NCI-H2081 treated with DMSO at 0.1 percent for 48 hours (cell line): ENCODE results near the gene F12.

ENCODE experiments used
- DNase-seq: peaks from one replicate; lab custom pipeline; 2025; lab: John Stamatoyannopoulos, UW

The F12 gene

GRCh38 chr5:177446200-177447065, 37.1 kb upstream of the F12 start, which contains the start of gene PRR7:
PRR7 (plus strand) TSS chr5:177446814; CDS start chr5:177455068, 8,254 bp downstream.
- no peak for DNase-seq

- DNase-seq = no peak
Measured at GRCh38 chr5:177445917-177446199, 36.5 kb upstream of the F12 start.

GRCh38 chr5:177445052-177445916, 35.9 kb upstream of the F12 start:
- no peak for DNase-seq

GRCh38 chr5:177444106-177445051, 35.0 kb upstream of the F12 start:
- no peak for DNase-seq

- no peak for DNase-seq
Measured at GRCh38 chr5:177443144-177443983, 34.0 kb upstream of the F12 start.

GRCh38 chr5:177442066-177442826, 32.9 kb upstream of the F12 start:
- DNase-seq = no peak

- DNase-seq = no peak
Measured at GRCh38 chr5:177440990-177441780, 31.8 kb upstream of the F12 start.

DNA sequence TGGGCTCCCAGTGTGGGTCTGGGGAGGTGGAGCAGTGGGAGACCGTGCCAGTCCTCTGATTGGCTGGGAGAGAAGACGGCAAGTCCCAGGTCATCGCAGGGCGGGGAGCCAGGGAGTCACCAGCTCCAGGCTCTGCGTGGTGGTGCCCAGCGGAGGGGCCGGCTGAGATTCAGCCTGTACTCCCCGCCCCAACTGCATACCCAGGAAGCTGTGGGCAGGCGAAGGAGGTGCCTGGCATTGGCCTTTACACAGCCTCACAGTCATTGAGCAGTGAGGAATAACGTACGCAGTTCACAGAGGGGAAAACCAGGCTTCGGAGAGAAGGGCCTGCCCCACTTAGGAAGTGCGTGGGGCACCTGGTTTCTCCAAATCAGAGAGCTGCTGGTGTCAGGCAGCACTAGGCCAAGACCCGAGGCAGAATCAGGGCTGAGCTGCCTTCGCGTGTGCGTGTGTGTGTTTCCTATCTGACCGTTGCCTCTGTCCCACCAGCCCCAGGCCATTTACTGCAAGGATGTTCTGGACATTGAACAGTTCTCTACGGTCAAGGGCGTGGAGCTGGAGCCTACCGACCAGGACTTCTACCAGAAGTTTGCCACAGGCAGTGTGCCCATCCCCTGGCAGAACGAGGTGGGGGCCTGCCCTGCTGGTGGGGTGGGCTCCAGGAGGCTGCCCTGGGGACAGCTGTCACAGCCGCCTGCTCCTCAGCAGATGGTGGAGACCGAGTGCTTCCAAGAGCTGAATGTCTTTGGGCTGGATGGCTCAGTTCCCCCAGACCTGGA, 31.0 kb upstream of the F12 start:
- DNase-seq = no peak

DNA sequence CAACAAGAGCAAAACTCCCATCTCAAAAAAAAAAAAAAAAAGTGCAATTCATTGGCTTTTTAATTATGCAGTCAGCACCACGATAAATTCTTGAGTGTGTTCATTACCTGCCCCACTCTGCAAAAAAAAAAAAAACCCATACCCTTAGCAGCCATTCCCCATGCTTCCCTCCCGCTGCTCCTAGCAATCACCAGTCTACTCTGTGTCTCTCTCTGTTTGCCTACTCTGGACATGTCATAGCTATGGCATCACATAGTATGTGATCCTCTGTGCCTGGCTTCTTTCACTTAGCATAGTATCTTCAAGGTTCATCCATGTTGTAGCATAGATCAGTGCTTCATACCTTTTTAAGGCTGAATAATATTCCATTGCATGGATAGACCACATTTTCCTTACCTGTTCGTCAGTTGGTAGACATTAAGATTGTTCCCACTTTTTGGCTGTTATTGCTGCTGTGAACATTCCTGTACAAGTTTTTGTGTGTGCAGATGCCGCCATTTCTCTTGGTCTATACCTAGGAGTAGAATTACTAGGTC, 30.2 kb upstream of the F12 start:
- no peak for DNase-seq

DNA sequence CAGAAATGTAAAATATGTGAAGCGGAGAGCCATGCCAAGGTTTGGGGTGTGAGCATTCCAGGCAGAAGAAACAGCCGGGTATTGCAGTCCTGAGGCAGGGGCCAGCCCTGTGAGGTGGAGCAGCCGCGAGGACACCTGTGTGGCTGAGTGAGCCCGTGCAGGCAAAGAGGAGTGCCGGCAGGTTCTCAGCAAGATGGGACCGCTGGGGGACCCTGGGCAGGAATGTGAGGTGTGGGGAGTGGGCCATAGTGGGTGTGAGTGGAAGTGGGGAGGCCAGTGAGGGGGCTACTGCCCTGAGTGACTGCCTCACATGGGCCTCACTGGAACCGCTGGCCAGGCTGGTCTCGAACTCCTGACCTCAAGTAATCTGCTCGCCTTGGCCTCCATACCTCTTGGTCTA, 29.1 kb upstream of the F12 start:
- no peak for DNase-seq

GRCh38 chr5:177437623-177438022, 28.3 kb upstream of the F12 start:
- DNase-seq = no peak

- DNase-seq = no peak
Measured at GRCh38 chr5:177435847-177436536, 26.6 kb upstream of the F12 start.

GRCh38 chr5:177434942-177435738, 25.8 kb upstream of the F12 start:
- DNase-seq = no peak

DNA sequence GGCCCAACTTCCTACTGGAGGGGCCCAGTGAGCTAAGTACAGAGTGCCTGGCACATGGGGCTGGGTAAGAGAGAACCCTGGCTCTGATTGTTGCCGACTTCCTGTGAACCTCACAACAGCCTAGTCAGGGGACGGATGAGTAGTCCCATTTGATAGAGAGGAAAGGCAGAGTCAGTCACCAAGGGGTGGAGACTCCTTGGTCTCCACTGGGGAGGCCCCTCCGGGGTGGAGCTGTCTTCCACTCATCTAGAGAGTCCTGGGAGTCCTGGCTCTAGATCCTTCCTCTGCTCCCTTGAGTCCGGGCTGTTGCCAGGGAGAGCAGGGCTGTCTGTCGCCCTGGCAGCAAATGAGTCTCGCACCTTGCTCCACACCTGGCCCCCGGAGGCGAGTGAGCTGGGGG, 25.1 kb upstream of the F12 start:
- no peak for DNase-seq

- no peak for DNase-seq
Measured at GRCh38 chr5:177433658-177434217, 24.4 kb upstream of the F12 start.

DNA sequence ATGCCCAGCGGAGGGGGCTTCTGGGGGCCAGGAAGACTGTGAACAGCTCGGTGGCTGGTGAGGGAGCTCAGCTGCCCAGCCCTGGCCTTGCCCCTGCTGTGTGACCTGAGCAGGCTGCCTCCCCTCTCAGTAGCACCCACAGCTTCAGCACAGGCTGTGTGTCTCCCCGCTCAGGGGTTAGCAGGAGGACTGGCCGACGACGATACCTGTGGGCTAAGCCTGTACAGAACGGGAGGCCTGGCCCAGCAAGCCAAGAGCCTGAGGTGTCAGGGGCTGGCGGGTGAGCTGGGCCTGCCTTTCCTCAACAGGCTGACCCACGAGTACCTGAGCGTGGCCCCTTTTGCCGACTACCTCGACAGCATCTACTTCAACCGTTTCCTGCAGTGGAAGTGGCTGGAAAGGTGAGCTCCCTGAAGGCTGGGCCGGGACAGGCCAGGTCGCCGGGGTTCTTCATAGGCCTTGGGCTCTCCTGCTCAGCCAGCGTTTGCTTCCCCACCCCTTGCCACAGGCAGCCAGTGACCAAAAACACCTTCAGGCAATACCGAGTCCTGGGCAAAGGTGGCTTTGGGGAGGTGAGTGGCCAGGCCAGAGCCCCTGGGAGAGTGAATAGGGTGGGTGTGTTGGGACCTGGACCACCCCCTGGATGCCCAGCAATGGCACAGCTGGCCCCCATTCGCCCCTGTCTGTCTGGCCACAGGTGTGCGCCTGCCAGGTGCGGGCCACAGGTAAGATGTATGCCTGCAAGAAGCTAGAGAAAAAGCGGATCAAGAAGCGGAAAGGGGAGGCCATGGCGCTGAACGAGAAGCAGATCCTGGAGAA, 23.7 kb upstream of the F12 start:
- no peak for DNase-seq
